T-helper 2 cell (primary cell): Measurements from ENCODE around the gene INHBE.
"Not testable (repeated sequence)": the region's sequence is repeated elsewhere in the genome, so short reads cannot be mapped to it uniquely, and the experiment has no call there.

ENCODE experiments used
- DNase-seq, 5 experiments: peaks; one replicate each; pipeline versions ENCODE4 v3.0.0 to v3.0.0-alpha.2; 2012 to 2022

INHBE gene

DNA sequence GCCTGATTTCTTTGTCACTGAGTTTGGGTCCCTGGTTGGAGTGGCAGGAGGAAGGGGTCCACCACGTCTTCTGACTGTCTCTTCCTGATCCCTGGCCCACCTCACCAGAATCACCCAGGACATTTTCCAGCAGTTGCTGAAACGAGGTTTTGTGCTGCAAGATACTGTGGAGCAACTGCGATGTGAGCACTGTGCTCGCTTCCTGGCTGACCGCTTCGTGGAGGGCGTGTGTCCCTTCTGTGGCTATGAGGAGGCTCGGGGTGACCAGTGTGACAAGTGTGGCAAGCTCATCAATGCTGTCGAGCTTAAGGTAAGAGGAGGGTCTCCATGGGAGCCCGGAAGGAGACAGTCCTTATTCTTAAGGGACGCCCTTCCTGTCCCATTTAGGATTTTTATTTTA, 45.1 kb downstream of the INHBE start:
- no peak for DNase-seq

DNA sequence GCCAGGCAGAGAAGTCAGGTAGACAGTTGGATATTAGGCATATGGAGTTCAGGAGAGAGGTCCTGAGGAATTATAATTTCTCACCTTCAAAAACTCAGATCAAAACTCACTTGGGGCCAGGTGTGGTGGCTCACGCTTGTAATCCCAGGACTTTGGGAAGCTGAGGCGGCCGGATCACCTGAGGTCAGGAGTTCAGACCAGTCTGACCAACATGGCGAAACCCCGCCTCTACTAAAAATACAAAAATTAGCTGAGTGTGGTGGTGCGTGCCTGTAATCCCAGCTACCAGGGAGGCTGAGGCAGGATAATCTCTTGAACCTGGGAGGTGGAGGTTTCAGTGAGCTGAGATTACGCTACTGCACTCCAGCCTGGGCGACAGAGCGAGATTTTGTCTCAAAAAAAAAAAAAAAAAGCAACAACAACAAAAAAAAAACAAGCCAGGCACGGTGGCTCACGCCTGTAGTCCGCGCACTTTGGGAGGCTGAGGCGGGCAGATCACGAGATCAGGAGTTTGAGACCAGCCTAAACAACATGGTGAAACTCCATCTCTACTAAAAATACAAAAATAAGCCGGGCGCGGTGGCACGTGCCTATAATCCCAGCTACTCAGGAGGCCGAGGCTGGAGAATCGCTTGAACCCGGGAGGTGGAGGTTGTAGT, 47.3 kb downstream of the INHBE start:
- not testable (repeated sequence) for DNase-seq

DNA sequence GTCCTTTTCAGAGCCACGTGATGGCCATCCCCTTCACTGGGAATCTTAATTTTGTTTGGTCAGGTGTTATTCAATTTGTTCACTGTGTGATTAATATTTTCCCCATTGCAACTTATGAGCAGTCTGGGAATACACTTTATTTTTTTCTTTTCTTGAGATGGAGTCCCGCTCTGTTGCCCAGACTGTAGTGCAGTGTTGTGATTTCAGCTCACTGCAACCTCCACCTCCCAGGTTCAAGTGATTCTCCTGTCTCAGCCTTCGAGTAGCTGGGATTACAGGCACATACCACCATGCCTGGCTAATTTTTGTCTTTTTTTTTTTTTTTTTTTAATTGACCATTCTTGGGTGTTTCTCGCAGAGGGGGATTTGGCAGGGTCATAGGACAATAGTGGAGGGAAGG, 51.4 kb downstream of the INHBE start:
- not testable (repeated sequence) for DNase-seq
